GM18868 (cell line): Measurements from ENCODE around the gene KMT2E.
"Not testable (repeated sequence)": the region's sequence is repeated elsewhere in the genome, so short reads cannot be mapped to it uniquely, and the experiment has no call there.

Experiments used
- ATAC-seq: cut with Tn5 transposase; IDR thresholded peaks from one replicate; pipeline ENCODE4 v1.9.1; 2021; ENCODE audit warnings: mild to moderate bottlenecking, moderate library complexity; ENCODE audit not compliant: unreplicated experiment

The KMT2E gene

GRCh38 chr7:104983076-104983577 lies 30.9 kb upstream of the KMT2E start:
- ATAC-seq, result no peak

GRCh38 chr7:104983578-104984539 lies 30.1 kb upstream of the KMT2E start:
- peak; percentile 88 for ATAC-seq

GRCh38 chr7:104984585-104985258 lies 29.3 kb upstream of the KMT2E start:
- ATAC-seq, result no peak

- no peak for ATAC-seq
These were observed 28.8 kb upstream of the KMT2E start for GRCh38 chr7:104985259-104985617.

- ATAC-seq, result no peak
These were observed 27.3 kb upstream of the KMT2E start for GRCh38 chr7:104986628-104987259.

- not testable (repeated sequence) for ATAC-seq
These were observed 26.6 kb upstream of the KMT2E start for GRCh38 chr7:104987403-104987802.

- ATAC-seq, result no peak
These were observed 23.0 kb upstream of the KMT2E start for GRCh38 chr7:104990983-104991382.

GRCh38 chr7:104992306-104992705 lies 21.7 kb upstream of the KMT2E start:
- no peak for ATAC-seq

- ATAC-seq, result no peak
These were observed 20.7 kb upstream of the KMT2E start for GRCh38 chr7:104993217-104993862.

GRCh38 chr7:104998040-104998752 lies 15.8 kb upstream of the KMT2E start:
- ATAC-seq, result no peak

GRCh38 chr7:105000200-105000599 lies 13.8 kb upstream of the KMT2E start:
- ATAC-seq, result no peak

GRCh38 chr7:105000927-105001336 lies 13.1 kb upstream of the KMT2E start:
- ATAC-seq, result no peak

GRCh38 chr7:105001652-105002184 lies 12.3 kb upstream of the KMT2E start:
- no peak for ATAC-seq

GRCh38 chr7:105003275-105003674 lies 10.7 kb upstream of the KMT2E start:
- ATAC-seq, result no peak

- ATAC-seq, result no peak
These were observed 10.0 kb upstream of the KMT2E start for GRCh38 chr7:105003872-105004510.

GRCh38 chr7:105005006-105005405 lies 9.0 kb upstream of the KMT2E start:
- ATAC-seq, result not testable (repeated sequence)

- not testable (repeated sequence) for ATAC-seq
These were observed 8.5 kb upstream of the KMT2E start for GRCh38 chr7:105005486-105005885.

GRCh38 chr7:105006367-105007136 lies 7.5 kb upstream of the KMT2E start:
- ATAC-seq, result no peak

- no peak for ATAC-seq
These were observed 6.7 kb upstream of the KMT2E start for GRCh38 chr7:105007298-105007697.
